GM18520 (cell line): Measurements from ENCODE around the gene APCDD1L.
"Not testable (repeated sequence)": the region's sequence is repeated elsewhere in the genome, so short reads cannot be mapped to it uniquely, and the experiment has no call there.

Source experiments
- ATAC-seq: cut with Tn5 transposase; IDR thresholded peaks from one replicate; pipeline ENCODE4 v1.9.1; 2021; ENCODE audit not compliant: unreplicated experiment

APCDD1L gene

GRCh38 chr20:58545565-58546415, 30.6 kb upstream of the APCDD1L start:
- ATAC-seq = no peak

- no peak for ATAC-seq
These were observed 29.7 kb upstream of the APCDD1L start for GRCh38 chr20:58544891-58545290.

GRCh38 chr20:58544286-58544685, 29.1 kb upstream of the APCDD1L start:
- ATAC-seq = no peak

GRCh38 chr20:58543274-58543673, 28.1 kb upstream of the APCDD1L start:
- no peak for ATAC-seq

GRCh38 chr20:58542411-58543095, 27.4 kb upstream of the APCDD1L start:
- ATAC-seq = no peak

- not testable (repeated sequence) for ATAC-seq
These were observed 26.8 kb upstream of the APCDD1L start for GRCh38 chr20:58542034-58542410.

- ATAC-seq = no peak
These were observed 23.6 kb upstream of the APCDD1L start for GRCh38 chr20:58538752-58539151.

GRCh38 chr20:58537831-58538230, 22.6 kb upstream of the APCDD1L start:
- no peak for ATAC-seq

GRCh38 chr20:58536289-58536688, 21.1 kb upstream of the APCDD1L start:
- no peak for ATAC-seq

GRCh38 chr20:58531657-58532056, 16.5 kb upstream of the APCDD1L start:
- no peak for ATAC-seq

GRCh38 chr20:58531063-58531462, 15.9 kb upstream of the APCDD1L start:
- ATAC-seq = no peak

- ATAC-seq = no peak
These were observed 13.2 kb upstream of the APCDD1L start for GRCh38 chr20:58528412-58528811.

- ATAC-seq = no peak
These were observed 11.2 kb upstream of the APCDD1L start for GRCh38 chr20:58526411-58526810.

- no peak for ATAC-seq
These were observed 9.6 kb upstream of the APCDD1L start for GRCh38 chr20:58524814-58525213.

GRCh38 chr20:58523971-58524315, 8.7 kb upstream of the APCDD1L start:
- no peak for ATAC-seq

- ATAC-seq = no peak
These were observed 8.1 kb upstream of the APCDD1L start for GRCh38 chr20:58523072-58523970.

GRCh38 chr20:58522666-58523065, 7.5 kb upstream of the APCDD1L start:
- no peak for ATAC-seq

GRCh38 chr20:58521763-58522162, 6.6 kb upstream of the APCDD1L start:
- ATAC-seq = no peak

GRCh38 chr20:58519940-58520712, 4.9 kb upstream of the APCDD1L start:
- no peak for ATAC-seq

- ATAC-seq = no peak
These were observed 3.8 kb upstream of the APCDD1L start for GRCh38 chr20:58518896-58519593.
